Measurements from ENCODE around the gene SNX24.
"Not testable (repeated sequence)": the region's sequence is repeated elsewhere in the genome, so short reads cannot be mapped to it uniquely, and the experiment has no call there.

The SNX24 gene

GRCh38 chr5:122957457-122957856, 112.0 kb downstream of the SNX24 start:
- DNase-seq (ENCODE audit: low read depth), result no peak
- TF ChIP-seq CTCF (conservative IDR thresholded peaks at IDR 0.05; ENCODE audit: low read depth, low read length), result no peak
- no peak overlapping the region for H3K4me3 ChIP-seq (ENCODE audit: low read length)

- no peak for TF ChIP-seq CTCF (conservative IDR thresholded peaks at IDR 0.05; ENCODE audit: low read depth, low read length)
- DNase-seq (ENCODE audit: low read depth), result no peak
- no peak overlapping the region for H3K4me3 ChIP-seq (ENCODE audit: low read length)
Measured at GRCh38 chr5:122959740-122960445, 114.5 kb downstream of the SNX24 start.

- no peak for TF ChIP-seq CTCF (conservative IDR thresholded peaks at IDR 0.05; ENCODE audit: low read depth, low read length)
- no peak for DNase-seq (ENCODE audit: low read depth)
- H3K4me3 ChIP-seq (ENCODE audit: low read length), result no peak overlapping the region
Measured at GRCh38 chr5:122963305-122963704, 117.9 kb downstream of the SNX24 start.

- no peak for DNase-seq (ENCODE audit: low read depth)
- H3K4me3 ChIP-seq (ENCODE audit: low read length), result no peak overlapping the region
- no peak for TF ChIP-seq CTCF (conservative IDR thresholded peaks at IDR 0.05; ENCODE audit: low read depth, low read length)
Measured at GRCh38 chr5:122965111-122965510, 119.7 kb downstream of the SNX24 start.

GRCh38 chr5:122967085-122967484, 121.7 kb downstream of the SNX24 start:
- TF ChIP-seq CTCF (conservative IDR thresholded peaks at IDR 0.05; ENCODE audit: low read depth, low read length), result no peak
- H3K4me3 ChIP-seq (ENCODE audit: low read length), result no peak overlapping the region
- no peak for DNase-seq (ENCODE audit: low read depth)

- no peak for DNase-seq (ENCODE audit: low read depth)
- no peak overlapping the region for H3K4me3 ChIP-seq (ENCODE audit: low read length)
- TF ChIP-seq CTCF (conservative IDR thresholded peaks at IDR 0.05; ENCODE audit: low read depth, low read length), result no peak
Measured at GRCh38 chr5:122967625-122968024, 122.2 kb downstream of the SNX24 start.

GRCh38 chr5:122968056-122968455, 122.6 kb downstream of the SNX24 start:
- not testable (repeated sequence) for DNase-seq (ENCODE audit: low read depth); H3K4me3 ChIP-seq (ENCODE audit: low read length)
